ENCODE results near the gene RSL24D1. TPM values are rescaled to one million over a fixed set of nuclear protein-coding genes. Genes with fewer than 3 reads are reported as not detected.

RSL24D1 gene
- total RNA-seq, 1 experiment from 2014 or later: 149 TPM

DNA sequence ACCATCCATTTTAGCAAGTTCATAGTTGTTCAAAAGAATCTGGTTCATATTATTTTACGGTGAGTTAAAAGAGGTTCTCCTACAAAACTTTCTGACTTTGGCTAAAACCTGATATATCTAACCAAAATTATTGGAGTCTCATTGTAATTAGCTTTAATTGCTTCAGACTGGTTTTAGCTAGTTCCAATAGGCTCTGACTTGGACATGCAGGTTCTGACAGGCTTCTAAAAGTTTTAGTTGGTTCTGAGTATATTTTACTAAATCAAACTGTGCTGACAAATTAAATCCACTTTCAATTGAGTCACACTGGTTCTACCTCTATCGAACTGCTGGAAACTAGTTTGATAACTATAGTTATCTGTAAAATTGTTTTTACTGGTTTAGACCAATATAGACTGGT, 42.1 kb upstream of the RSL24D1 start:
- no peaks in the 10 kb centered on the region for H3K36me3 ChIP-seq (ENCODE audit: control insufficient read depth in 1 of 2, insufficient read depth in 2 of 2, low read length in 2 of 2)
- ATAC-seq (no peak), DNase-seq (ENCODE audit: low read depth, low spot score) (no peak)
- no peaks in the 10 kb centered on the region for H3K4me1 ChIP-seq (ENCODE audit: control insufficient read depth in 1 of 2, insufficient read depth in 2 of 2, low read length in 2 of 2)
- H2AFZ ChIP-seq (ENCODE audit: low read depth, low read length, poor library complexity, severe bottlenecking): no peak overlapping the region
- no peaks in the 10 kb centered on the region for H3K9me3 ChIP-seq (ENCODE audit: control insufficient read depth in 1 of 2, insufficient read depth in 1 of 2, low read depth in 1 of 2, low read length in 2 of 2)
- ChIA-PET POLR2A (no interaction called here), CTCF (no interaction called here), RAD21 (ENCODE audit: low non-redundant PET in 1 of 2, low total read pairs in 2 of 2, uncharacterized antibody in 2 of 2, unreplicated experiment in 2 of 2) (no interaction called here)
- H3K9me2 ChIP-seq (ENCODE audit: insufficient read depth): no peaks in the 10 kb centered on the region
- H4K20me1 ChIP-seq (ENCODE audit: insufficient read depth): no peaks in the 10 kb centered on the region
- BruUV-seq (replicated peaks): no TSS peak
- no peak overlapping the region for H3K9ac ChIP-seq (ENCODE audit: low read length)
- H3K27ac ChIP-seq (ENCODE audit: low read depth, low read length): no peak overlapping the region
- no peak overlapping the region for H3K4me2 ChIP-seq (ENCODE audit: low read length)
- H3K27me3 ChIP-seq (ENCODE audit: insufficient read depth, low read length): no peaks in the 10 kb centered on the region
- TF ChIP-seq FOSL1 (IDR thresholded peaks at IDR 0.05; ENCODE audit: low read depth) (no peak), SRF (IDR thresholded peaks at IDR 0.05; ENCODE audit: low read depth) (no peak), JUND (IDR thresholded peaks at IDR 0.05) (no peak), EZH2phosphoT487 (IDR thresholded peaks at IDR 0.05; ENCODE audit: borderline replicate concordance) (no peak), ELF1 (IDR thresholded peaks at IDR 0.05; ENCODE audit: borderline replicate concordance, low read depth) (no peak), RAD21 (IDR thresholded peaks at IDR 0.05; ENCODE audit: low read depth) (no peak), POLR2A (IDR thresholded peaks at IDR 0.05; ENCODE audit: borderline replicate concordance, extremely low read depth, insufficient read depth, insufficient read length) (no peak)
- intact Hi-C loops (cut with micrococcal nuclease): no loop called here
- no peaks in the 10 kb centered on the region for H3K79me2 ChIP-seq (ENCODE audit: insufficient read depth, low read length)
- no peak overlapping the region for H3K4me3 ChIP-seq (replicated peaks in 1 of 2; ENCODE audit: low read depth in 1 of 2, low read length in 2 of 2)

DNA sequence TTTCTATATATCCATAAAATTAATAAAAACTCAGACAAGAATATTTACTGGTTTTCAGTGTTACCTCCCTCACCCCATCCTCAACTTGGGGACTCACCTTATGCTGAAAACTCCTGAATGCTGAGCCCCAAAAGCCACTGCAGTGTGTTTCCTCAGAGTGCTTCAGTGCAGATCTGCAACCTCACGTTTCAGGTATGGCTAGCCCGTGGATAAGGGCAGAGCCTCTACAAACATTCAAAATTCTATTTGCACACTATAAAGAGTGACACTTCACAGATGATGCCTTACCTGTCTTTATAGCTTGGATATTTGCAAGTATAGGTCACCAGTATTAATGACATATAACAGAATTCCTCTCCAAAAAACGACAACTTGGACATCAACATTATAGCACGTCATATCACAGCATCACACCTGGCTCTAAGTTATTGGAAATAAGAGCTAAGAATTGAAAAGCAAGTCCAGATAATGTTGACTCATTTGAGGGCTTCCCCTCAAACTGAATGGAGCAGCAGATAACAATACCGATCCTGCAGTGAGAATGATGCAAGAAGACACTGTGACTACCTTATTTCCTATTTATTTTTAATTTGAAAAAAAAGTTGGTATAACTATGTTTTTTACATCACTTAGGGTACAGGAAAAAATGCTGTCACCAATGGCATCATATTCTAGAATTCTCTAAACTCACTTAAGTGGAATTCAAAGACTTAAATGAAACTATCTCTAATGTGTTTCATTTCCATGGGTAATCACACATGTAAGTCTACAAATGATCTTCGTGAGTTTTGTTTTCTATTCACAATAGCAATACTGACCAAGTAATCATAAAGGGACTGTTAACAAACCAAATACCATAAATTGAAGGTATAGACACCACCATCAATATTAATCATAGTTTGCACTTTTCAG, 40.7 kb upstream of the RSL24D1 start:
- ATAC-seq: no peak

More for the DNA sequence above, 40.7 kb upstream of the RSL24D1 start:
- POLR2A ChIA-PET: no interaction called here
- TF ChIP-seq CBX3 (IDR thresholded peaks at IDR 0.05; ENCODE audit: low read depth): no peak
- TF ChIP-seq EZH2phosphoT487 (IDR thresholded peaks at IDR 0.05; ENCODE audit: borderline replicate concordance): no peak
- TF ChIP-seq, protein P1, sequence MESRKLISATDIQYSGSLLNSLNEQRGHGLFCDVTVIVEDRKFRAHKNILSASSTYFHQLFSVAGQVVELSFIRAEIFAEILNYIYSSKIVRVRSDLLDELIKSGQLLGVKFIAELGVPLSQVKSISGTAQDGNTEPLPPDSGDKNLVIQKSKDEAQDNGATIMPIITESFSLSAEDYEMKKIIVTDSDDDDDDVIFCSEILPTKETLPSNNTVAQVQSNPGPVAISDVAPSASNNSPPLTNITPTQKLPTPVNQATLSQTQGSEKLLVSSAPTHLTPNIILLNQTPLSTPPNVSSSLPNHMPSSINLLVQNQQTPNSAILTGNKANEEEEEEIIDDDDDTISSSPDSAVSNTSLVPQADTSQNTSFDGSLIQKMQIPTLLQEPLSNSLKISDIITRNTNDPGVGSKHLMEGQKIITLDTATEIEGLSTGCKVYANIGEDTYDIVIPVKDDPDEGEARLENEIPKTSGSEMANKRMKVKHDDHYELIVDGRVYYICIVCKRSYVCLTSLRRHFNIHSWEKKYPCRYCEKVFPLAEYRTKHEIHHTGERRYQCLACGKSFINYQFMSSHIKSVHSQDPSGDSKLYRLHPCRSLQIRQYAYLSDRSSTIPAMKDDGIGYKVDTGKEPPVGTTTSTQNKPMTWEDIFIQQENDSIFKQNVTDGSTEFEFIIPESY (IDR thresholded peaks at IDR 0.05; ENCODE audit: extremely low read depth, insufficient replicate concordance, low read length): no peak
- no peak for TF ChIP-seq SIN3A (IDR thresholded peaks at IDR 0.05; ENCODE audit: low read depth)
- no peak for TF ChIP-seq CEBPB (IDR thresholded peaks at IDR 0.05; ENCODE audit: low read depth)
- no peak for TF ChIP-seq POLR2A (IDR thresholded peaks at IDR 0.05; ENCODE audit: borderline replicate concordance, extremely low read depth, insufficient read depth, insufficient read length)
- no peak for TF ChIP-seq EGR1 (IDR thresholded peaks at IDR 0.05; ENCODE audit: low read depth)
- H3K4me1 ChIP-seq (ENCODE audit: control insufficient read depth in 1 of 2, insufficient read depth in 2 of 2, low read length in 2 of 2): no peaks in the 10 kb centered on the region
- CTCF ChIA-PET: no interaction called here
- intact Hi-C loops (cut with micrococcal nuclease): no loop called here
- BruUV-seq (replicated peaks): no TSS peak
- H3K27me3 ChIP-seq (ENCODE audit: insufficient read depth, low read length): no peaks in the 10 kb centered on the region
- no peak overlapping the region for H3K4me3 ChIP-seq (replicated peaks in 1 of 2; ENCODE audit: low read depth in 1 of 2, low read length in 2 of 2)
- H2AFZ ChIP-seq (ENCODE audit: low read depth, low read length, poor library complexity, severe bottlenecking): no peak overlapping the region
- RAD21 ChIA-PET (ENCODE audit: low non-redundant PET in 1 of 2, low total read pairs in 2 of 2, uncharacterized antibody in 2 of 2, unreplicated experiment in 2 of 2): no interaction called here
- no peak overlapping the region for H3K9ac ChIP-seq (ENCODE audit: low read length)
- DNase-seq (ENCODE audit: low read depth, low spot score): no peak
- H3K4me2 ChIP-seq (ENCODE audit: low read length): no peak overlapping the region
- no peaks in the 10 kb centered on the region for H3K36me3 ChIP-seq (ENCODE audit: control insufficient read depth in 1 of 2, insufficient read depth in 2 of 2, low read length in 2 of 2)
- H3K9me2 ChIP-seq (ENCODE audit: insufficient read depth): no peaks in the 10 kb centered on the region
- no peaks in the 10 kb centered on the region for H4K20me1 ChIP-seq (ENCODE audit: insufficient read depth)
- no peaks in the 10 kb centered on the region for H3K79me2 ChIP-seq (ENCODE audit: insufficient read depth, low read length)
- no peaks in the 10 kb centered on the region for H3K9me3 ChIP-seq (ENCODE audit: control insufficient read depth in 1 of 2, insufficient read depth in 1 of 2, low read depth in 1 of 2, low read length in 2 of 2)
- H3K27ac ChIP-seq (ENCODE audit: low read depth, low read length): no peak overlapping the region
